ENCODE data around the gene FAM117B.

The FAM117B gene

DNA sequence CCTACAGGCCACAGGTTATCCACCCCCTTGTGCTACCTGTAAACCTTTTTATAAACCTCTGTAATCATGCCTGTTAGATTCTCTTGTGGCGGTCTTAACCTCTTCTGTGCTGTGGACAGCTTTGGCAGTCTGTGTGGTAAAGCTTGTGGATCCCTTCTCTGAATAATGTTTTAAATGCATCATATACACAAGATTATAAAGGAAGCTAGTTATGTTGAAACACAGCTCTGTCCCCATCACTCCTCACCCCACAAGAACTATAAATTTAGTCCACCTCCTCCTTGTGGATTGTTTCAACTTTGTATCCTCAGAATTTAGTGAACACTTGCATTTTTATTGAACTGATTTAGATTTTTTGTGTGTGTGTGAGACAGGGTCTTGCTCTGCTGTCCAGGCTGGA lies 129.1 kb downstream of the FAM117B start:
- in situ Hi-C loops (cut with HindIII; ENCODE audit: low pct_ligation_motif_present, low sequenced_read_pairs): no loop called here
- H3K36me3 ChIP-seq (replicated peaks): no peaks in the 10 kb centered on the region
- no peak overlapping the region for H3K27ac ChIP-seq
- no peak overlapping the region for H3K4me3 ChIP-seq (ENCODE audit: low read depth, low read length)
- no peaks in the 10 kb centered on the region for H3K27me3 ChIP-seq (replicated peaks)
- TF ChIP-seq, protein P1, sequence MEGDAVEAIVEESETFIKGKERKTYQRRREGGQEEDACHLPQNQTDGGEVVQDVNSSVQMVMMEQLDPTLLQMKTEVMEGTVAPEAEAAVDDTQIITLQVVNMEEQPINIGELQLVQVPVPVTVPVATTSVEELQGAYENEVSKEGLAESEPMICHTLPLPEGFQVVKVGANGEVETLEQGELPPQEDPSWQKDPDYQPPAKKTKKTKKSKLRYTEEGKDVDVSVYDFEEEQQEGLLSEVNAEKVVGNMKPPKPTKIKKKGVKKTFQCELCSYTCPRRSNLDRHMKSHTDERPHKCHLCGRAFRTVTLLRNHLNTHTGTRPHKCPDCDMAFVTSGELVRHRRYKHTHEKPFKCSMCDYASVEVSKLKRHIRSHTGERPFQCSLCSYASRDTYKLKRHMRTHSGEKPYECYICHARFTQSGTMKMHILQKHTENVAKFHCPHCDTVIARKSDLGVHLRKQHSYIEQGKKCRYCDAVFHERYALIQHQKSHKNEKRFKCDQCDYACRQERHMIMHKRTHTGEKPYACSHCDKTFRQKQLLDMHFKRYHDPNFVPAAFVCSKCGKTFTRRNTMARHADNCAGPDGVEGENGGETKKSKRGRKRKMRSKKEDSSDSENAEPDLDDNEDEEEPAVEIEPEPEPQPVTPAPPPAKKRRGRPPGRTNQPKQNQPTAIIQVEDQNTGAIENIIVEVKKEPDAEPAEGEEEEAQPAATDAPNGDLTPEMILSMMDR (IDR thresholded peaks at IDR 0.05; ENCODE audit: low read depth, low read length, missing control alignments): no peak
- no peak for DNase-seq

GRCh38 chr2:202764991-202765390 lies 130.2 kb downstream of the FAM117B start:
- Histone ChIP-seq H3K4me3 (ENCODE audit: low read depth, low read length) (no peak overlapping the region), H3K36me3 (replicated peaks) (no peaks in the 10 kb centered on the region), H3K27ac (no peak overlapping the region), H3K27me3 (replicated peaks) (no peaks in the 10 kb centered on the region)
- in situ Hi-C loops (cut with HindIII; ENCODE audit: low pct_ligation_motif_present, low sequenced_read_pairs): no loop called here
- TF ChIP-seq, protein P1 (IDR thresholded peaks at IDR 0.05; ENCODE audit: low read depth, low read length, missing control alignments): no peak
- no peak for DNase-seq

GRCh38 chr2:202765436-202765835 lies 130.7 kb downstream of the FAM117B start:
- no peak overlapping the region for H3K27ac ChIP-seq
- TF ChIP-seq, protein P1 (IDR thresholded peaks at IDR 0.05; ENCODE audit: low read depth, low read length, missing control alignments): no peak
- H3K4me3 ChIP-seq (ENCODE audit: low read depth, low read length): no peak overlapping the region
- H3K27me3 ChIP-seq (replicated peaks): no peaks in the 10 kb centered on the region
- H3K36me3 ChIP-seq (replicated peaks): no peaks in the 10 kb centered on the region
- DNase-seq: no peak
- in situ Hi-C loops (cut with HindIII; ENCODE audit: low pct_ligation_motif_present, low sequenced_read_pairs): no loop called here

DNA sequence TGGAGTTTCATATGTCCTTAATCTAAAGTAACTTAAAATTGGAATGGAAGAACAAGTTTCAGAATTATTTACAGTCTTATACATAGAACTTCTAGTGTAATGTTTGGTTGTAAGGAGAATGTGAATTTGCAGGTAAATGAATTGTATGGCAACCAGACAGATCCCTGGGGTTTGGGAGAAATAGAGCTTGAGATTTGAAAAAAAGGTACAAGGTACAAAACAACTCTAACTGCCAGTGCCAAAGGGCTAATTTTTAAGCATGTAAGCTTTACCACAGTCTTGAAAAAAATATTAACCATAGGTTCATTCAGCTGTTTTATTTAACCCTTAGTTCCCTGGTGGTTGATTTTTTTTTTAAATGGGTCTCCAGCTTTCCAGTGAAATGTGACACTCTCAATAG lies 133.5 kb downstream of the FAM117B start:
- H3K27ac ChIP-seq: no peak overlapping the region
- TF ChIP-seq, protein P1 (IDR thresholded peaks at IDR 0.05; ENCODE audit: low read depth, low read length, missing control alignments): no peak
- H3K36me3 ChIP-seq (replicated peaks): no peaks in the 10 kb centered on the region
- H3K4me3 ChIP-seq (ENCODE audit: low read depth, low read length): no peak overlapping the region
- H3K27me3 ChIP-seq (replicated peaks): no peaks in the 10 kb centered on the region
- in situ Hi-C loops (cut with HindIII; ENCODE audit: low pct_ligation_motif_present, low sequenced_read_pairs): no loop called here
- DNase-seq: no peak

GRCh38 chr2:202769201-202769600 lies 134.4 kb downstream of the FAM117B start:
- Histone ChIP-seq H3K36me3 (replicated peaks) (no peaks in the 10 kb centered on the region), H3K27ac (no peak overlapping the region), H3K27me3 (replicated peaks) (no peaks in the 10 kb centered on the region), H3K4me3 (ENCODE audit: low read depth, low read length) (no peak overlapping the region)
- TF ChIP-seq, protein P1 (IDR thresholded peaks at IDR 0.05; ENCODE audit: low read depth, low read length, missing control alignments): no peak
- no peak for DNase-seq
- in situ Hi-C loops (cut with HindIII; ENCODE audit: low pct_ligation_motif_present, low sequenced_read_pairs): no loop called here

DNA sequence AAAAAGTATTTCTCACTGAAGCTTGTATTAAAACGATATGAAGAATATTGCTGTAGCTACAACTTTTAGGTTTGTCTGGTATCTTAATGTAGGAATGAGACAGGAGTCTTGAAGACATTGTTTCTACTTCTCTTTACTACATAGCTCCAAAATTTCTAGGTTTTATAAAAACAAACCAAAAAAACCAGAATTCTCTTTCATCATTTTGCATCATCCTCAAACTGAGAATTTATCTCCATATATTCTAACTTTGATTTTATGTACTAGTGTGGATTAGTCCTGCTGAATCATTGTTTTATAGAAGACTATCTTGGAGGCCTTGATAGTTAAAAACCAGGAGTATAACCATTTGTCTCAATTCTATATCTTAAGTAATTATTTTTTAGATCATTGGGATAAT lies 136.6 kb downstream of the FAM117B start:
- DNase-seq: no peak
- in situ Hi-C loops (cut with HindIII; ENCODE audit: low pct_ligation_motif_present, low sequenced_read_pairs): no loop called here
- TF ChIP-seq, protein P1 (IDR thresholded peaks at IDR 0.05; ENCODE audit: low read depth, low read length, missing control alignments): no peak

More for the DNA sequence above, 136.6 kb downstream of the FAM117B start:
- Histone ChIP-seq H3K27me3 (replicated peaks) (no peaks in the 10 kb centered on the region), H3K36me3 (replicated peaks) (no peaks in the 10 kb centered on the region), H3K27ac (no peak overlapping the region), H3K4me3 (ENCODE audit: low read depth, low read length) (no peak overlapping the region)
